HG03060 (cell line): ENCODE results near the gene CHST11.

Experiments used
- ATAC-seq: cut with Tn5 transposase; IDR thresholded peaks from one replicate; pipeline ENCODE4 v1.9.1; 2021; ENCODE audit warnings: low read depth, moderate number of reproducible peaks; ENCODE audit not compliant: unreplicated experiment

Gene CHST11

GRCh38 chr12:104427547-104427938, 29.2 kb upstream of the CHST11 start:
- ATAC-seq, result no peak

GRCh38 chr12:104433061-104433460, 23.7 kb upstream of the CHST11 start:
- no peak for ATAC-seq

GRCh38 chr12:104434129-104434528, 22.6 kb upstream of the CHST11 start:
- no peak for ATAC-seq

- ATAC-seq, result no peak
Measured at GRCh38 chr12:104435175-104435574, 21.6 kb upstream of the CHST11 start.

GRCh38 chr12:104435765-104436164, 21.0 kb upstream of the CHST11 start:
- ATAC-seq, result no peak

GRCh38 chr12:104436790-104437189, 20.0 kb upstream of the CHST11 start:
- no peak for ATAC-seq

GRCh38 chr12:104438134-104438533, 18.6 kb upstream of the CHST11 start:
- ATAC-seq, result no peak

- ATAC-seq, result no peak
Measured at GRCh38 chr12:104439137-104439536, 17.6 kb upstream of the CHST11 start.

GRCh38 chr12:104443008-104443407, 13.7 kb upstream of the CHST11 start:
- no peak for ATAC-seq

- no peak for ATAC-seq
Measured at GRCh38 chr12:104446646-104447421, 9.9 kb upstream of the CHST11 start.

GRCh38 chr12:104448031-104448430, 8.7 kb upstream of the CHST11 start:
- no peak for ATAC-seq

GRCh38 chr12:104448451-104448850, 8.3 kb upstream of the CHST11 start:
- ATAC-seq, result no peak

- no peak for ATAC-seq
Measured at GRCh38 chr12:104450700-104451099, 6.0 kb upstream of the CHST11 start.

- ATAC-seq, result no peak
Measured at GRCh38 chr12:104452087-104452486, 4.7 kb upstream of the CHST11 start.

GRCh38 chr12:104453133-104453532, 3.6 kb upstream of the CHST11 start:
- ATAC-seq, result no peak

GRCh38 chr12:104454997-104455396, 1.8 kb upstream of the CHST11 start:
- ATAC-seq, result no peak

- ATAC-seq, result no peak
Measured at GRCh38 chr12:104455578-104456416, 951 bp upstream of the CHST11 start.

- no peak for ATAC-seq
Measured at GRCh38 chr12:104456950-104457745, 400 bp downstream of the CHST11 start.

- no peak for ATAC-seq
Measured at GRCh38 chr12:104457746-104458693, 1.3 kb downstream of the CHST11 start.
